Measurements from ENCODE around the gene BLOC1S2. TPM values are rescaled to one million over a fixed set of nuclear protein-coding genes. Genes with fewer than 3 reads are reported as not detected.
A peak's percentile ranks its signal among the peaks of the same experiment; 100 is the strongest.
"Not testable (repeated sequence)": the region's sequence is repeated elsewhere in the genome, so short reads cannot be mapped to it uniquely, and the experiment has no call there.

BLOC1S2 gene
- total RNA-seq, 1 experiment from 2014 or later = 19.4 TPM

DNA sequence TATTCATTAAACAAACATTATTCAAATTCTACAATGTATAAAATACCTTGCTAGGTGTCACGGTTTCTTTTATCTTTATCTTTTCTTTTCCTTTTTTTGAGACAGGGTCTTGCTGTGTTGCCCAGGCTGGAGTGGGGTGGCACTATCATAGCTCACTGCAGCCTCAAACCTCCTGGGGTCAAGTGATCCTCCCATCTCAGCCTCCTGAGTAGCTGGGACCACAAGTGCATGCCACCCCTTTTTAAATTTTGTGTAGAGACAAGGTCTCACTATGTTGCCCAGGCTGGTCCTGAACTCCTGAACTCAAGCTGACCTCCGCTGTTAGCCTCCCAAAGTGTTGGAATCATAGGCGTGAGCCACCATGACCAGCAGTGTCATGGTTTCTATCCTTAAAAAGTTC lies 17.9 kb upstream of the BLOC1S2 start:
- Mint-ChIP-seq H3K9me3 (ENCODE audit: low read depth, unreplicated experiment) (no peaks in the 10 kb centered on the region), H3K4me3 (ENCODE audit: low read depth, unreplicated experiment) (no peak overlapping the region), H3K36me3 (ENCODE audit: insufficient read depth, unreplicated experiment) (no peaks in the 10 kb centered on the region), H3K4me1 (ENCODE audit: low read depth, unreplicated experiment) (peaks cover 8% of the 10 kb centered on the region), H3K27ac (ENCODE audit: unreplicated experiment) (no peak overlapping the region), H3K27me3 (ENCODE audit: unreplicated experiment) (peaks cover 4% of the 10 kb centered on the region)
- no TSS peak for BruUV-seq (replicated peaks)
- DNase-seq = no peak
- CTCF ChIA-PET = interaction anchor here (1.0 kb wide), 1 partner anchor 204 kb away, joined by 3 read pairs; no protein-coding TSS in a partner anchor
- intact Hi-C loops (cut with micrococcal nuclease; ENCODE audit: unreplicated experiment) = loop anchor here (10.0 kb wide), 1 partner anchor 210 kb away; the partner anchor contains the start of gene SEC31B
- TF ChIP-seq, protein P1, sequence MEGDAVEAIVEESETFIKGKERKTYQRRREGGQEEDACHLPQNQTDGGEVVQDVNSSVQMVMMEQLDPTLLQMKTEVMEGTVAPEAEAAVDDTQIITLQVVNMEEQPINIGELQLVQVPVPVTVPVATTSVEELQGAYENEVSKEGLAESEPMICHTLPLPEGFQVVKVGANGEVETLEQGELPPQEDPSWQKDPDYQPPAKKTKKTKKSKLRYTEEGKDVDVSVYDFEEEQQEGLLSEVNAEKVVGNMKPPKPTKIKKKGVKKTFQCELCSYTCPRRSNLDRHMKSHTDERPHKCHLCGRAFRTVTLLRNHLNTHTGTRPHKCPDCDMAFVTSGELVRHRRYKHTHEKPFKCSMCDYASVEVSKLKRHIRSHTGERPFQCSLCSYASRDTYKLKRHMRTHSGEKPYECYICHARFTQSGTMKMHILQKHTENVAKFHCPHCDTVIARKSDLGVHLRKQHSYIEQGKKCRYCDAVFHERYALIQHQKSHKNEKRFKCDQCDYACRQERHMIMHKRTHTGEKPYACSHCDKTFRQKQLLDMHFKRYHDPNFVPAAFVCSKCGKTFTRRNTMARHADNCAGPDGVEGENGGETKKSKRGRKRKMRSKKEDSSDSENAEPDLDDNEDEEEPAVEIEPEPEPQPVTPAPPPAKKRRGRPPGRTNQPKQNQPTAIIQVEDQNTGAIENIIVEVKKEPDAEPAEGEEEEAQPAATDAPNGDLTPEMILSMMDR (IDR thresholded peaks at IDR 0.05; ENCODE audit: unreplicated experiment) = no peak

DNA sequence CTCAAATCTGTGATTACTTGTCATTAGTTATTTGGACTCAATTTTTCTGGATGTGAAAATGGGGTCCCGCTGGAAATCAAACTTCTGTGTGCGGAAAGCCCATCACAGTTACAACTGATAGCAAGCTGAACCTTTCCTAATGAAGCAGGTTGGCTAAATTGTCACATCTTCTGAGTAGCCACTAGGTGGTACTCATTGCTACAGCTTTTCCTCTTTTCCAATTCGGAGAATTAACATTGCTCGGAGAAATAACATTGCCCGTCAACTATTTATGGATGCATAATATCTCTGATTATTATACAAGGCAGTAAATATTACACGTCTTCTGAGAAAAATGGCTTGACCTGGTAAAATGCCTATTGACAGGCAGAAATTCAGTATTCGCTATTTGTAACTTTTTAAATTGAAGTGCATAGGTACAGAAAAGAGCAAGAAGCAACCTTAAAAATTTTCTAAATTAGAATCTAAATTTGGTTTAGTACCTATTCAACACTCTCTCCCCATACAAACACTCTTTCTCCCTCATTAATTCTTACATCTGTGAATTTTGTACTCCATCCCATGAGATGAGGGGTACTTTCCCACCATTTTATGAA lies 17.3 kb upstream of the BLOC1S2 start:
- H3K4me3 Mint-ChIP-seq (ENCODE audit: low read depth, unreplicated experiment) = no peak overlapping the region
- TF ChIP-seq, protein P1 (IDR thresholded peaks at IDR 0.05; ENCODE audit: unreplicated experiment) = peak; percentile 42
- no peaks in the 10 kb centered on the region for H3K36me3 Mint-ChIP-seq (ENCODE audit: insufficient read depth, unreplicated experiment)
- peaks cover 10% of the 10 kb centered on the region for H3K27me3 Mint-ChIP-seq (ENCODE audit: unreplicated experiment)
- no peaks in the 10 kb centered on the region for H3K9me3 Mint-ChIP-seq (ENCODE audit: low read depth, unreplicated experiment)
- no peak overlapping the region for H3K27ac Mint-ChIP-seq (ENCODE audit: unreplicated experiment)
- CTCF ChIA-PET = interaction anchor here (1.0 kb wide), 1 partner anchor 205 kb away, joined by 3 read pairs; no protein-coding TSS in a partner anchor
- DNase-seq = no peak
- intact Hi-C loops (cut with micrococcal nuclease; ENCODE audit: unreplicated experiment) = loop anchor here (1.0 to 10.0 kb wide), 2 partner anchors 129 to 211 kb away; partner anchors contain the start of gene SEC31B
- peaks cover 8% of the 10 kb centered on the region for H3K4me1 Mint-ChIP-seq (ENCODE audit: low read depth, unreplicated experiment)
- no TSS peak for BruUV-seq (replicated peaks)

DNA sequence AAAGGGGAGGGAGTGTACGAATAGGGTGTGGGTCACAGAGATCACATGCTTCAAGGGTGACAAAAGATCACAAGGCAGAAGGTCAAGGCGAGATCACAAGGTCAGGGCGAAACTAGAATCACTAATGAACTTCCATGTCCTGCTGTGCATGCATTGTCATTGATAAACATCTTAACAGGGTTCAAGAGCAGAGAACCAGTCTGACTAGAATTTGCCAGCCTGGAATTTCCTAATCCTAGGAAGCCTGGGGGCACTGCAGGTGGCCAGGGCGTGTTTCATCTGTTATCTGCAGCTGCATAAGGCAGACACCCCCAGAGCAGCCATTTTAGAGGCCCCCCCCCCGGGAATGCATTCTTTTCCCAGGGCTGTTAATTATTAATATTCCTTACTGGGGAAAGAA lies 14.6 kb upstream of the BLOC1S2 start:
- H3K27ac Mint-ChIP-seq (ENCODE audit: unreplicated experiment); BruUV-seq (replicated peaks); H3K4me3 Mint-ChIP-seq (ENCODE audit: low read depth, unreplicated experiment); H3K4me1 Mint-ChIP-seq (ENCODE audit: low read depth, unreplicated experiment); CTCF ChIA-PET; H3K9me3 Mint-ChIP-seq (ENCODE audit: low read depth, unreplicated experiment); H3K36me3 Mint-ChIP-seq (ENCODE audit: insufficient read depth, unreplicated experiment): not testable (repeated sequence)
- H3K27me3 Mint-ChIP-seq (ENCODE audit: unreplicated experiment) = peaks cover 37% of the 10 kb centered on the region
- DNase-seq = peak; percentile 16
- intact Hi-C loops (cut with micrococcal nuclease; ENCODE audit: unreplicated experiment) = loop anchor here (10.0 kb wide), 1 partner anchor 214 kb away; the partner anchor contains the start of gene SEC31B

- intact Hi-C loops (cut with micrococcal nuclease; ENCODE audit: unreplicated experiment) = no loop called here
- TF ChIP-seq, protein P1 (IDR thresholded peaks at IDR 0.05; ENCODE audit: unreplicated experiment) = no peak
- BruUV-seq (replicated peaks) = no TSS peak
- no peak overlapping the region for H3K4me3 Mint-ChIP-seq (ENCODE audit: low read depth, unreplicated experiment)
- no peaks in the 10 kb centered on the region for H3K36me3 Mint-ChIP-seq (ENCODE audit: insufficient read depth, unreplicated experiment)
- H3K4me1 Mint-ChIP-seq (ENCODE audit: low read depth, unreplicated experiment) = peaks cover 14% of the 10 kb centered on the region
- peaks cover 61% of the 10 kb centered on the region for H3K27me3 Mint-ChIP-seq (ENCODE audit: unreplicated experiment)
- no peaks in the 10 kb centered on the region for H3K9me3 Mint-ChIP-seq (ENCODE audit: low read depth, unreplicated experiment)
- no peak for DNase-seq
- no peak overlapping the region for H3K27ac Mint-ChIP-seq (ENCODE audit: unreplicated experiment)
- CTCF ChIA-PET = no interaction called here
These were observed 10.8 kb upstream of the BLOC1S2 start for GRCh38 chr10:100297242-100297641.

DNA sequence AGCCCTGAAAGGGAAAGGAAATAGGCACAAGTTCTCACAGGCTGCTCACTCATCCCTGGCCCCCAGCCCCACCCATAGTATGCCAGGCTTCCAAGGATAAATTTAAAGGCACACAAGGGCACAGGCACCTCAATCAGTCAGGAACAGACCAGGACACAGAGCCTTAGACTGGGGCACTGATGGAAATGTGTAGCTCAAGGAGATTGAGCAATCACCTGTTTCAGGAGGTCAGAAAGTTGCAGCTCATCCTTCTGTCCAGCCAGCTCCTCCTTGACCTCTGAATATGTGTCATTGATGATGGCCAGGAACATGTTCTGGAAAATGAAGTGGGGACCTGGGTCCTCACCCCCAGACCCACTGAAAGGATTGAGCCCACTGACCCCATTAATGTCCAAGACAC lies 6.6 kb upstream of the BLOC1S2 start:
- H3K27me3 Mint-ChIP-seq (ENCODE audit: unreplicated experiment) = peaks cover 54% of the 10 kb centered on the region
- intact Hi-C loops (cut with micrococcal nuclease; ENCODE audit: unreplicated experiment) = no loop called here
- TF ChIP-seq, protein P1 (IDR thresholded peaks at IDR 0.05; ENCODE audit: unreplicated experiment) = no peak
- H3K27ac Mint-ChIP-seq (ENCODE audit: unreplicated experiment) = no peak overlapping the region
- DNase-seq = no peak
- peaks cover 10% of the 10 kb centered on the region for H3K4me1 Mint-ChIP-seq (ENCODE audit: low read depth, unreplicated experiment)
- no TSS peak for BruUV-seq (replicated peaks)
- CTCF ChIA-PET = no interaction called here
- H3K36me3 Mint-ChIP-seq (ENCODE audit: insufficient read depth, unreplicated experiment) = no peaks in the 10 kb centered on the region
- no peaks in the 10 kb centered on the region for H3K9me3 Mint-ChIP-seq (ENCODE audit: low read depth, unreplicated experiment)
- no peak overlapping the region for H3K4me3 Mint-ChIP-seq (ENCODE audit: low read depth, unreplicated experiment)

GRCh38 chr10:100292300-100292699 lies 5.8 kb upstream of the BLOC1S2 start:
- H3K27ac Mint-ChIP-seq (ENCODE audit: unreplicated experiment); H3K9me3 Mint-ChIP-seq (ENCODE audit: low read depth, unreplicated experiment); H3K36me3 Mint-ChIP-seq (ENCODE audit: insufficient read depth, unreplicated experiment); CTCF ChIA-PET; H3K4me3 Mint-ChIP-seq (ENCODE audit: low read depth, unreplicated experiment); H3K4me1 Mint-ChIP-seq (ENCODE audit: low read depth, unreplicated experiment); BruUV-seq (replicated peaks); intact Hi-C loops (cut with micrococcal nuclease; ENCODE audit: unreplicated experiment): not testable (repeated sequence)
- DNase-seq = peak; percentile 5
- H3K27me3 Mint-ChIP-seq (ENCODE audit: unreplicated experiment) = peaks cover 47% of the 10 kb centered on the region

Data from Calu3 (cell line).